Stomach smooth muscle (tissue), 2 donors: ENCODE data around the gene OR2A42.
"Not testable (repeated sequence)": the region's sequence is repeated elsewhere in the genome, so short reads cannot be mapped to it uniquely, and the experiment has no call there.

Source experiments
- H3K27ac ChIP-seq: one replicate; pipeline ENCODE4 v1.7.0; 2013; ENCODE audit warnings: mild to moderate bottlenecking, low read length, inconsistent platforms
- H3K27me3 ChIP-seq, 2 donors: one replicate each; pipeline ENCODE4 v1.7.0; 2013; ENCODE audit warnings: low read length in 2 of 2; ENCODE audit not compliant: insufficient read depth in 2 of 2, control insufficient read depth in 1 of 2
- H3K36me3 ChIP-seq, 2 donors: one replicate each; pipeline ENCODE4 v1.7.0; 2013; ENCODE audit warnings: low read length in 2 of 2; ENCODE audit not compliant: control insufficient read depth in 2 of 2, insufficient read depth in 2 of 2
- H3K4me1 ChIP-seq: one replicate; pipeline ENCODE4 v1.7.0; 2013; ENCODE audit warnings: low read length; ENCODE audit not compliant: control insufficient read depth, insufficient read depth
- H3K4me3 ChIP-seq, 2 donors: one replicate each; pipeline ENCODE4 v1.7.0; 2013; ENCODE audit warnings: low read length in 2 of 2
- H3K9ac ChIP-seq, 2 donors: one replicate each; pipeline ENCODE4 v1.7.0; 2013; ENCODE audit warnings: low read length in 2 of 2, mild to moderate bottlenecking in 1 of 2
- H3K9me3 ChIP-seq, 2 donors: one replicate each; pipeline ENCODE4 v1.7.0; 2013; ENCODE audit warnings: low read length in 2 of 2; ENCODE audit not compliant: control insufficient read depth in 2 of 2
- donor health status: healthy.
- donor health status: Pancreatic carcinoma.

OR2A42 gene

GRCh38 chr7:144239365-144239764, at the start of gene OR2A42:
TSS of gene OR2A42 (minus strand) at chr7:144239605. CDS start at chr7:144232843, 6,762 bp downstream.
- not testable (repeated sequence) for H3K27ac ChIP-seq, H3K9me3 ChIP-seq

GRCh38 chr7:144287171-144287784, 47.9 kb upstream of the OR2A42 start:
- not testable (repeated sequence) for H3K9me3 ChIP-seq, H3K36me3 ChIP-seq, H3K4me1 ChIP-seq, H3K27me3 ChIP-seq, H3K27ac ChIP-seq, H3K9ac ChIP-seq, H3K4me3 ChIP-seq

More at GRCh38 chr7:144239365-144239764, at the start of gene OR2A42:
- H3K4me3 ChIP-seq, H3K27me3 ChIP-seq, H3K36me3 ChIP-seq, H3K4me1 ChIP-seq, H3K9ac ChIP-seq: not testable (repeated sequence)

- H3K4me1 ChIP-seq, H3K27ac ChIP-seq, H3K4me3 ChIP-seq: not testable (repeated sequence)
Observed at GRCh38 chr7:144283716-144284115, 44.3 kb upstream of the OR2A42 start.

GRCh38 chr7:144282490-144282889, 43.1 kb upstream of the OR2A42 start:
- H3K36me3 ChIP-seq = not testable (repeated sequence)

More at GRCh38 chr7:144283716-144284115, 44.3 kb upstream of the OR2A42 start:
- not testable (repeated sequence) for H3K36me3 ChIP-seq, H3K9me3 ChIP-seq, H3K27me3 ChIP-seq, H3K9ac ChIP-seq

GRCh38 chr7:144281981-144282380, 42.6 kb upstream of the OR2A42 start:
- not testable (repeated sequence) for H3K4me1 ChIP-seq, H3K9me3 ChIP-seq, H3K27ac ChIP-seq, H3K27me3 ChIP-seq, H3K36me3 ChIP-seq, H3K9ac ChIP-seq, H3K4me3 ChIP-seq

More at GRCh38 chr7:144282490-144282889, 43.1 kb upstream of the OR2A42 start:
- H3K4me1 ChIP-seq, H3K4me3 ChIP-seq, H3K9ac ChIP-seq, H3K27ac ChIP-seq, H3K9me3 ChIP-seq, H3K27me3 ChIP-seq: not testable (repeated sequence)

- H3K27me3 ChIP-seq, H3K36me3 ChIP-seq, H3K4me1 ChIP-seq, H3K4me3 ChIP-seq, H3K27ac ChIP-seq, H3K9ac ChIP-seq, H3K9me3 ChIP-seq: not testable (repeated sequence)
Observed at GRCh38 chr7:144280010-144280409, 40.6 kb upstream of the OR2A42 start.

- not testable (repeated sequence) for H3K9ac ChIP-seq, H3K27me3 ChIP-seq, H3K36me3 ChIP-seq, H3K9me3 ChIP-seq, H3K4me1 ChIP-seq, H3K4me3 ChIP-seq, H3K27ac ChIP-seq
Observed at GRCh38 chr7:144275281-144275680, 35.9 kb upstream of the OR2A42 start.

- H3K4me1 ChIP-seq, H3K9me3 ChIP-seq, H3K9ac ChIP-seq, H3K4me3 ChIP-seq, H3K27me3 ChIP-seq, H3K36me3 ChIP-seq, H3K27ac ChIP-seq: not testable (repeated sequence)
Observed at GRCh38 chr7:144269188-144269587, 29.8 kb upstream of the OR2A42 start, which contains the start of gene CTAGE8. TSS of gene CTAGE8 (minus strand) at chr7:144269288. CDS start at chr7:144269250, 38 bp downstream.

GRCh38 chr7:144264692-144265091, 25.3 kb upstream of the OR2A42 start, which contains the start of gene OR2A7:
TSS of gene OR2A7 (minus strand) at chr7:144264792. CDS start at chr7:144259628, 5,164 bp downstream.
- H3K9me3 ChIP-seq, H3K36me3 ChIP-seq, H3K4me3 ChIP-seq, H3K4me1 ChIP-seq, H3K27ac ChIP-seq, H3K9ac ChIP-seq, H3K27me3 ChIP-seq: not testable (repeated sequence)

GRCh38 chr7:144262128-144262527, 22.7 kb upstream of the OR2A42 start:
- H3K4me1 ChIP-seq, H3K4me3 ChIP-seq, H3K27ac ChIP-seq, H3K27me3 ChIP-seq, H3K9me3 ChIP-seq, H3K9ac ChIP-seq, H3K36me3 ChIP-seq: not testable (repeated sequence)

- H3K36me3 ChIP-seq, H3K27ac ChIP-seq, H3K4me3 ChIP-seq, H3K4me1 ChIP-seq, H3K9me3 ChIP-seq, H3K27me3 ChIP-seq, H3K9ac ChIP-seq: not testable (repeated sequence)
Observed at GRCh38 chr7:144259067-144259466, 19.7 kb upstream of the OR2A42 start.
